Limb (tissue), 2 donors: ENCODE results near the gene HSD17B13.
"Not testable (repeated sequence)": the region's sequence is repeated elsewhere in the genome, so short reads cannot be mapped to it uniquely, and the experiment has no call there.

ENCODE experiments used
- DNase-seq, 2 donors: peaks; one replicate each; pipeline ENCODE4 v3.0.0-alpha.2; 2016; ENCODE audit errors: extremely low spot score in 2 of 2

Gene HSD17B13

GRCh38 chr4:87316961-87317360, 5.7 kb downstream of the HSD17B13 start:
- no peak for DNase-seq

- DNase-seq, result not testable (repeated sequence)
These were observed 7.7 kb downstream of the HSD17B13 start for GRCh38 chr4:87315000-87315399.

- DNase-seq, result no peak
These were observed 8.9 kb downstream of the HSD17B13 start for GRCh38 chr4:87313756-87314155.

GRCh38 chr4:87311684-87312083, 11.0 kb downstream of the HSD17B13 start:
- no peak for DNase-seq

- no peak for DNase-seq
These were observed 11.9 kb downstream of the HSD17B13 start for GRCh38 chr4:87310691-87311335.

GRCh38 chr4:87309625-87310024, 13.1 kb downstream of the HSD17B13 start:
- no peak for DNase-seq

- no peak for DNase-seq
These were observed 16.6 kb downstream of the HSD17B13 start for GRCh38 chr4:87306056-87306455.

GRCh38 chr4:87305562-87305961, 17.1 kb downstream of the HSD17B13 start:
- DNase-seq, result no peak

GRCh38 chr4:87304745-87305432, 17.8 kb downstream of the HSD17B13 start:
- DNase-seq, result no peak

GRCh38 chr4:87299898-87300297, 22.8 kb downstream of the HSD17B13 start:
- no peak for DNase-seq

- no peak for DNase-seq
These were observed 24.3 kb downstream of the HSD17B13 start for GRCh38 chr4:87298362-87298761.

- not testable (repeated sequence) for DNase-seq
These were observed 27.8 kb downstream of the HSD17B13 start for GRCh38 chr4:87294911-87295310.

- not testable (repeated sequence) for DNase-seq
These were observed 28.8 kb downstream of the HSD17B13 start for GRCh38 chr4:87293889-87294288.

- DNase-seq, result no peak
These were observed 35.7 kb downstream of the HSD17B13 start for GRCh38 chr4:87286970-87287369.

GRCh38 chr4:87284268-87284667, 38.4 kb downstream of the HSD17B13 start:
- DNase-seq, result not testable (repeated sequence)

GRCh38 chr4:87283151-87283550, 39.5 kb downstream of the HSD17B13 start:
- DNase-seq, result no peak

- DNase-seq, result no peak
These were observed 41.1 kb downstream of the HSD17B13 start for GRCh38 chr4:87281603-87282002.

GRCh38 chr4:87278335-87278794, 44.3 kb downstream of the HSD17B13 start:
- no peak for DNase-seq

GRCh38 chr4:87275311-87275710, 47.4 kb downstream of the HSD17B13 start:
- no peak for DNase-seq

- no peak for DNase-seq
These were observed 47.9 kb downstream of the HSD17B13 start for GRCh38 chr4:87274803-87275202.

- no peak for DNase-seq
These were observed 48.4 kb downstream of the HSD17B13 start for GRCh38 chr4:87274327-87274726.

GRCh38 chr4:87270825-87271224, 51.9 kb downstream of the HSD17B13 start:
- no peak for DNase-seq

- no peak for DNase-seq
These were observed 52.5 kb downstream of the HSD17B13 start for GRCh38 chr4:87270144-87270543.
